ENCODE results near the gene AVEN.

GRCh38 chr15:34025252-34025651 is 13.8 kb downstream of the AVEN start:
- no peak for TF ChIP-seq GATA3 (IDR thresholded peaks at IDR 0.05; ENCODE audit: low read depth, low read length)
- TF ChIP-seq GATA2 (IDR thresholded peaks at IDR 0.05; ENCODE audit: low read depth, low read length) = no peak
